WI38 (cell line): ENCODE results near the gene ZFAND3.
"Not testable (repeated sequence)": the region's sequence is repeated elsewhere in the genome, so short reads cannot be mapped to it uniquely, and the experiment has no call there.

Experiments used
- H3K4me3 ChIP-seq: 2 replicates; pipeline ENCODE4 v1.5.1; 2011; ENCODE audit warnings: low read depth, mild to moderate bottlenecking, control low read depth, low read length
- CTCF ChIP-seq: IDR thresholded peaks from 2 replicates; pipeline ENCODE4 v1.5.1; 2012; ENCODE audit warnings: low read depth, mild to moderate bottlenecking, control low read depth, low read length

ZFAND3 gene

GRCh38 chr6:38115626-38116008 lies 296.1 kb downstream of the ZFAND3 start:
- no peak overlapping the region for H3K4me3 ChIP-seq
- TF ChIP-seq CTCF, result no peak

- H3K4me3 ChIP-seq, result no peak overlapping the region
- no peak for TF ChIP-seq CTCF
Observed at GRCh38 chr6:38116248-38116647, 296.7 kb downstream of the ZFAND3 start.

GRCh38 chr6:38117281-38117680 lies 297.8 kb downstream of the ZFAND3 start:
- no peak for TF ChIP-seq CTCF
- no peak overlapping the region for H3K4me3 ChIP-seq

GRCh38 chr6:38118791-38119365 lies 299.4 kb downstream of the ZFAND3 start:
- no peak for TF ChIP-seq CTCF
- H3K4me3 ChIP-seq, result no peak overlapping the region

- TF ChIP-seq CTCF, result no peak
- no peak overlapping the region for H3K4me3 ChIP-seq
Observed at GRCh38 chr6:38119516-38119915, 300.0 kb downstream of the ZFAND3 start.

GRCh38 chr6:38124224-38124926 lies 304.8 kb downstream of the ZFAND3 start:
- H3K4me3 ChIP-seq, result not testable (repeated sequence)

- no peak for TF ChIP-seq CTCF
- H3K4me3 ChIP-seq, result no peak overlapping the region
Observed at GRCh38 chr6:38127284-38127683, 307.8 kb downstream of the ZFAND3 start.

GRCh38 chr6:38131527-38131965 lies 312.0 kb downstream of the ZFAND3 start:
- TF ChIP-seq CTCF, result no peak
- H3K4me3 ChIP-seq, result no peak overlapping the region
